Neural progenitor cell (in vitro differentiated cells): Measurements from ENCODE around the gene PTPRN2. TPM values are rescaled to one million over a fixed set of nuclear protein-coding genes. Genes with fewer than 3 reads are reported as not detected.

ENCODE experiments used
- DNase-seq: peaks from one replicate; pipeline ENCODE4 v3.0.0-alpha.2; 2016; ENCODE audit warnings: low spot score
- H2AFZ ChIP-seq: fragments of 200-600 bp; sonication (generic); replicated peaks from 2 replicates; pipeline ENCODE4 v1.6.1; 2016; ENCODE audit warnings: antibody characterized with exemption
- H3F3A ChIP-seq: fragments of 200-600 bp; sonication (generic); 2 replicates; pipeline ENCODE4 v1.6.1; 2016; ENCODE audit warnings: antibody characterized with exemption, low read depth
- H3K27ac ChIP-seq: fragments of 200-600 bp; sonication (generic); 2 replicates; pipeline ENCODE4 v1.5.1; 2016; ENCODE audit warnings: mild to moderate bottlenecking
- H3K27me3 ChIP-seq: fragments of 200-600 bp; sonication (generic); 2 replicates; pipeline ENCODE4 v1.6.1; 2016; ENCODE audit warnings: mild to moderate bottlenecking, moderate library complexity
- H3K36me3 ChIP-seq: fragments of 200-600 bp; sonication (generic); 2 replicates; pipeline ENCODE4 v1.5.1; 2016
- H3K4me1 ChIP-seq: fragments of 200-600 bp; sonication (generic); 2 replicates; pipeline ENCODE4 v1.6.1; 2016; ENCODE audit warnings: mixed run types
- H3K4me2 ChIP-seq: fragments of 200-600 bp; sonication (generic); 2 replicates; pipeline ENCODE4 v1.6.1; 2016
- H3K4me3 ChIP-seq: fragments of 200-600 bp; sonication (generic); 2 replicates; pipeline ENCODE4 v1.5.1; 2016
- H3K79me2 ChIP-seq: fragments of 200-600 bp; sonication (generic); 2 replicates; pipeline ENCODE4 v1.6.1; 2016; ENCODE audit warnings: low read depth
- H3K9ac ChIP-seq: fragments of 200-600 bp; sonication (generic); 2 replicates; pipeline ENCODE4 v1.6.1; 2016
- H3K9me3 ChIP-seq: fragments of 200-600 bp; sonication (generic); 2 replicates; pipeline ENCODE4 v1.5.1; 2016; ENCODE audit warnings: low read depth
- H4K20me1 ChIP-seq: fragments of 200-600 bp; sonication (generic); 2 replicates; pipeline ENCODE4 v1.6.1; 2016; ENCODE audit warnings: low read depth
- H3K27ac Mint-ChIP-seq: 3 replicates; pipeline ENCODE4 v1.8.0; 2021; ENCODE audit warnings: mixed read lengths
- H3K27me3 Mint-ChIP-seq: 2 replicates; pipeline ENCODE4 v1.8.0; 2022; ENCODE audit warnings: low read depth, mild to moderate bottlenecking, inconsistent platforms, moderate library complexity, mixed read lengths; ENCODE audit not compliant: insufficient read depth
- H3K36me3 Mint-ChIP-seq: 3 replicates; pipeline ENCODE4 v1.8.0; 2021; ENCODE audit warnings: mixed read lengths
- H3K4me1 Mint-ChIP-seq: 3 replicates; pipeline ENCODE4 v1.8.0; 2021; ENCODE audit warnings: mixed read lengths
- H3K4me3 Mint-ChIP-seq: 3 replicates; pipeline ENCODE4 v1.8.0; 2021; ENCODE audit warnings: mild to moderate bottlenecking, moderate library complexity, mixed read lengths
- H3K9me3 Mint-ChIP-seq: 3 replicates; pipeline ENCODE4 v1.8.0; 2020; ENCODE audit warnings: mixed read lengths
- EZH2 ChIP-seq: fragments of 200-600 bp; sonication (generic); IDR thresholded peaks from 2 replicates; pipeline ENCODE4 v1.6.1; 2017; ENCODE audit warnings: antibody characterized with exemption, mild to moderate bottlenecking, moderate library complexity
- EZH2phosphoT487 ChIP-seq: fragments of 200-600 bp; sonication (generic); IDR thresholded peaks from 2 replicates; pipeline ENCODE4 v1.6.1; 2017; ENCODE audit warnings: antibody characterized with exemption
- total RNA-seq: library from RNA; depleted of rRNA; stranded (reverse); fragments of >200 nt; gene quantifications from 2 replicates; pipeline ENCODE4 v1.2.3, GENCODE V29; 2015; ENCODE audit warnings: low replicate concordance
- TF ChIP-seq, protein P1 (sequence below): fragments of 200-600 bp; sonication (generic); IDR thresholded peaks from 2 replicates; pipeline ENCODE4 v1.5.1; 2017; ENCODE audit warnings: antibody characterized with exemption, mild to moderate bottlenecking

Gene PTPRN2
- total RNA-seq, 1 donor from 2014 or later: 3.0 TPM

DNA sequence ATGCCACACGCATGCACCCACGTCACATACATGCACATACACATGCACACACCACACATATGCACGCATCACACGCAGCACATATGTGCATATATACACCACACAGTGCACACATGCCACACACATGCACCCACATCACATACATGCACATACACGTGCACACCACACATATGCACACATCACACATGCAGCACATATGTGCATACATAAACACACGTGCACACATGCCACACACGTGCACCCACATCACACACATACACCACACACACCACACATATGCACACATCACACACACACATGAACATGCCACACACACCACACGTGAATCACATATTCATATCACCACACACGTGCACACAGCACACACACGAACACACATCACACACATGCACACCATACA lies 338.8 kb downstream of the PTPRN2 start:
- no peak overlapping the region for H3K4me2 ChIP-seq
- TF ChIP-seq, protein P1, sequence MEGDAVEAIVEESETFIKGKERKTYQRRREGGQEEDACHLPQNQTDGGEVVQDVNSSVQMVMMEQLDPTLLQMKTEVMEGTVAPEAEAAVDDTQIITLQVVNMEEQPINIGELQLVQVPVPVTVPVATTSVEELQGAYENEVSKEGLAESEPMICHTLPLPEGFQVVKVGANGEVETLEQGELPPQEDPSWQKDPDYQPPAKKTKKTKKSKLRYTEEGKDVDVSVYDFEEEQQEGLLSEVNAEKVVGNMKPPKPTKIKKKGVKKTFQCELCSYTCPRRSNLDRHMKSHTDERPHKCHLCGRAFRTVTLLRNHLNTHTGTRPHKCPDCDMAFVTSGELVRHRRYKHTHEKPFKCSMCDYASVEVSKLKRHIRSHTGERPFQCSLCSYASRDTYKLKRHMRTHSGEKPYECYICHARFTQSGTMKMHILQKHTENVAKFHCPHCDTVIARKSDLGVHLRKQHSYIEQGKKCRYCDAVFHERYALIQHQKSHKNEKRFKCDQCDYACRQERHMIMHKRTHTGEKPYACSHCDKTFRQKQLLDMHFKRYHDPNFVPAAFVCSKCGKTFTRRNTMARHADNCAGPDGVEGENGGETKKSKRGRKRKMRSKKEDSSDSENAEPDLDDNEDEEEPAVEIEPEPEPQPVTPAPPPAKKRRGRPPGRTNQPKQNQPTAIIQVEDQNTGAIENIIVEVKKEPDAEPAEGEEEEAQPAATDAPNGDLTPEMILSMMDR: no peak
- no peak for TF ChIP-seq EZH2phosphoT487
- no peak for TF ChIP-seq EZH2
- peaks cover 10% of the 10 kb centered on the region for H3F3A ChIP-seq
- Mint-ChIP-seq H3K27me3 (peaks cover 5% of the 10 kb centered on the region), H3K4me1 (peaks cover 8% of the 10 kb centered on the region), H3K9me3 (peaks cover 2% of the 10 kb centered on the region), H3K36me3 (peaks cover 3% of the 10 kb centered on the region), H3K27ac (no peak overlapping the region), H3K4me3 (no peak overlapping the region)
- no peak overlapping the region for H3K27ac ChIP-seq
- no peak overlapping the region for H3K4me3 ChIP-seq
- no peak overlapping the region for H3K9ac ChIP-seq
- no peak overlapping the region for H2AFZ ChIP-seq
- no peaks in the 10 kb centered on the region for H3K79me2 ChIP-seq
- H3K36me3 ChIP-seq: no peaks in the 10 kb centered on the region
- no peak for DNase-seq
- no peaks in the 10 kb centered on the region for H3K4me1 ChIP-seq
- H3K9me3 ChIP-seq: no peaks in the 10 kb centered on the region
- no peaks in the 10 kb centered on the region for H3K27me3 ChIP-seq
- no peaks in the 10 kb centered on the region for H4K20me1 ChIP-seq

DNA sequence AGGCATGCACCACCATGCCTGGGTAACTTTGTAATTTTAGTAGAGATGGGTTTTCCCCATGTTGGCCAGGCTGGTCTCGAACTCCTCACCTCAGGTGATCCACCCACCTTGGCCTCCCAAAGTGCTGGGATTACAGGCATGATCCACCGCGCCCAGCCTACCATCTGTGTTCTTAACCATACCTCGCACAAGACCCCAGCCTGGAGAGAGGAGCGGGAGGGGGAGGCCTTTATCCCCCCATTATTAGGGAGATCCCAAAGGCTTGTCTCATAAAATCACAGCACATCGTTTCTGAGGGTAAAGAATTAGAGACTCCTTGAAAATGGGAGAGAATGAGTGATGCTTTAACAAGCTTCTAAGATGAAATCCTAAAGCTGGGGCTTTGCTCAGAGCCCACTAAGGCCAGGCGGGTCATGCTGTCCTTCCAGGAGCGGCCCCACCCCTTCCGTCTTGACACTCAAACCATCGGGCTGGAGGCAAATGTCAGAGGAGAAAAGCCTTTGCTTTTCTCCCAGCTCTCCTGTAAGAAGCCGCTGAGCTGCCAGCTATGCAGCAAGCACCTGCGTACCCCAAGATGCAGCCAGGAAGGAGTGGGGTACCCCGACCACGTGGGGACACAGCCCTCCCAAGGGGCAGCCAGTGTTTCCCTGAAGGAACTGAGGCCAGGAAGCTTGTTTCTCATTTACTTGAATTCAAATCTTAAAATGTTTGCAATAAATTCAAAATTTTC lies 339.7 kb downstream of the PTPRN2 start:
- Histone ChIP-seq H4K20me1 (no peaks in the 10 kb centered on the region), H3K4me1 (no peaks in the 10 kb centered on the region), H3K27ac (no peak overlapping the region), H3K9me3 (no peaks in the 10 kb centered on the region), H3F3A (peaks cover 10% of the 10 kb centered on the region), H3K4me2 (no peak overlapping the region), H3K79me2 (no peaks in the 10 kb centered on the region), H3K4me3 (no peak overlapping the region), H3K27me3 (no peaks in the 10 kb centered on the region), H2AFZ (no peak overlapping the region), H3K9ac (no peak overlapping the region), H3K36me3 (no peaks in the 10 kb centered on the region)
- Mint-ChIP-seq H3K36me3 (peaks cover 3% of the 10 kb centered on the region), H3K27ac (no peak overlapping the region), H3K4me1 (peaks cover 7% of the 10 kb centered on the region), H3K27me3 (peaks cover 5% of the 10 kb centered on the region), H3K9me3 (peaks cover 2% of the 10 kb centered on the region), H3K4me3 (no peak overlapping the region)
- TF ChIP-seq, protein P1: no peak
- TF ChIP-seq EZH2phosphoT487 (no peak), EZH2 (no peak)
- no peak for DNase-seq

DNA sequence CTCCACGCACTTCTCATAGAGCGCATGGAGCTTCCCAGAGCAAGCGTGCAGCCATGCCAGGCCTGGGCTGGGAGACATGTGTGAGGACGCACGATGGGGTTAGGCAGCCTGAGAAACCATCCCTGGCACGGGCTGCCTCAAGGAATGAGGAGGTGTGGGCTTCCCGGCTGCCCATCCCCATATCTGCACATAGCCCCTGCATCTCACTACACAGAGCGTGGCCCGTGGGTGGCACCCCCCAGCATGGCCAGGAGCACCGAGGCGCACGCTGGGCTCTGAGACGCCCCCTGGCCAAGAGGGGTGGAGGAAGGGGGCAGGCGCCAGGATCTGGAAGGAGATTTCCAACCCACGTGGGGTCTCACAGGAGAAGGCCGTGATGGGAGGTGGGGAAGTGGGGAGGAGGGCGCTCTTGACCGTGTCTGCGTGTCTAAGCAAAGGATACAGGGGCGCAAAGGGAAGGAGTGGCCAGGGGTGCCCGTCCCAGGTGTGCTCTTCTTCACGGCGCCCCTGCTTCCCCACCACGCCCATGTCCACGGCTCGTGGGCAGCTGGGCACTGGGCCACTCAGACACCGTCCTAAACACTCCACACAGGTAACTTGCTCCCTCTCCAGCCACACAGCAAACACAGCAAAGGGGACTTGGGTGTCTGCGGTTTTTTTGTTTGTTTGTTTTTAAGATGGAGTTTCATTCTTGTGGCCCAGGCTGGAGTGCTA lies 340.5 kb downstream of the PTPRN2 start:
- H3K4me1 ChIP-seq: no peaks in the 10 kb centered on the region
- H3K36me3 ChIP-seq: no peaks in the 10 kb centered on the region
- Mint-ChIP-seq H3K9me3 (peaks cover 2% of the 10 kb centered on the region), H3K27me3 (peaks cover 5% of the 10 kb centered on the region), H3K4me1 (peaks cover 2% of the 10 kb centered on the region), H3K36me3 (peaks cover 3% of the 10 kb centered on the region), H3K27ac (no peak overlapping the region), H3K4me3 (no peak overlapping the region)
- no peaks in the 10 kb centered on the region for H3K27me3 ChIP-seq
- H3K79me2 ChIP-seq: no peaks in the 10 kb centered on the region
- no peak overlapping the region for H3K4me2 ChIP-seq
- no peaks in the 10 kb centered on the region for H4K20me1 ChIP-seq
- peaks cover 10% of the 10 kb centered on the region for H3F3A ChIP-seq
- no peak overlapping the region for H3K4me3 ChIP-seq
- H2AFZ ChIP-seq: no peak overlapping the region
- TF ChIP-seq, protein P1: no peak
- TF ChIP-seq EZH2phosphoT487 (no peak), EZH2 (no peak)
- no peak overlapping the region for H3K27ac ChIP-seq
- no peak overlapping the region for H3K9ac ChIP-seq
- no peak for DNase-seq
- no peaks in the 10 kb centered on the region for H3K9me3 ChIP-seq
